Neural cell (in vitro differentiated cells): ENCODE measurements around the gene MFRP. TPM values are rescaled to one million over a fixed set of nuclear protein-coding genes. Genes with fewer than 3 reads are reported as not detected.

Experiments
- H2AFZ ChIP-seq: fragments of 200-600, 300-800 bp; sonication (generic), shearing (Covaris generic); 2 replicates; pipeline ENCODE4 v1.6.0; 2014; ENCODE audit warnings: low read depth, mild to moderate bottlenecking, antibody characterized with exemption, low read length, moderate library complexity
- H3F3A ChIP-seq: fragments of 200-600 bp; shearing (Covaris generic); 2 replicates; pipeline ENCODE4 v1.6.1; 2016; ENCODE audit warnings: mild to moderate bottlenecking, moderate library complexity, mixed read lengths, antibody characterized with exemption, low read length; ENCODE audit not compliant: insufficient read depth, poor library complexity, severe bottlenecking
- H3K27ac ChIP-seq: fragments of 200-600, 300-800 bp; sonication (generic), shearing (Covaris generic); 2 replicates; pipeline ENCODE4 v1.5.1; 2014; ENCODE audit warnings: mild to moderate bottlenecking, low read length, moderate library complexity
- H3K27me3 ChIP-seq: fragments of 300-800, 200-600 bp; sonication (generic), shearing (Covaris generic); 2 replicates; pipeline ENCODE4 v1.6.0; 2014; ENCODE audit warnings: mild to moderate bottlenecking, low read depth, low read length, moderate library complexity; ENCODE audit not compliant: insufficient read depth
- H3K36me3 ChIP-seq: fragments of 300-800, 200-600 bp; sonication (generic), shearing (Covaris generic); 2 replicates; pipeline ENCODE4 v1.5.1; 2014; ENCODE audit warnings: mild to moderate bottlenecking, antibody characterized with exemption, low read length, moderate library complexity; ENCODE audit not compliant: insufficient read depth
- H3K4me2 ChIP-seq: fragments of 300-800, 200-600 bp; sonication (generic), shearing (Covaris generic); 2 replicates; pipeline ENCODE4 v1.6.0; 2014; ENCODE audit warnings: mild to moderate bottlenecking, low read length
- H3K4me3 ChIP-seq: fragments of 300-800, 200-600 bp; sonication (generic), shearing (Covaris generic); 2 replicates; pipeline ENCODE4 v1.5.1; 2014; ENCODE audit warnings: mild to moderate bottlenecking, low read length, moderate library complexity
- H3K79me2 ChIP-seq: fragments of 200-600 bp; shearing (Covaris generic); replicated peaks from 2 replicates; pipeline ENCODE4 v1.6.0; 2014; ENCODE audit warnings: mild to moderate bottlenecking, low read length, moderate library complexity; ENCODE audit not compliant: insufficient read depth
- H3K9ac ChIP-seq: fragments of 300-800, 200-600 bp; sonication (generic), shearing (Covaris generic); 2 replicates; pipeline ENCODE4 v1.6.1; 2016; ENCODE audit warnings: mild to moderate bottlenecking, low read length, mixed read lengths
- H3K9me2 ChIP-seq: fragments of 200-600 bp; shearing (Covaris generic); 2 replicates; pipeline ENCODE4 v1.6.1; 2016; ENCODE audit warnings: mild to moderate bottlenecking, low read length, mixed read lengths; ENCODE audit not compliant: insufficient read depth
- H3K9me3 ChIP-seq: fragments of 200-600, 300-800 bp; sonication (generic), shearing (Covaris generic); 2 replicates; pipeline ENCODE4 v1.6.1; 2016; ENCODE audit warnings: mild to moderate bottlenecking, mixed run types, low read length, moderate library complexity, mixed read lengths
- H4K20me1 ChIP-seq: fragments of 200-600 bp; shearing (Covaris generic); 2 replicates; pipeline ENCODE4 v1.6.1; 2016; ENCODE audit warnings: mild to moderate bottlenecking, mixed run types; ENCODE audit not compliant: insufficient read depth
- EP300 ChIP-seq: fragments of 450-650 bp; conservative IDR thresholded peaks from 2 replicates; pipeline ENCODE4 v1.6.1; 2014; ENCODE audit warnings: antibody characterized with exemption, mild to moderate bottlenecking, moderate library complexity; ENCODE audit not compliant: poor library complexity, severe bottlenecking
- EZH2 ChIP-seq: fragments of 200-600, 300-800 bp; shearing (Covaris generic), sonication (generic); IDR thresholded peaks from 2 replicates; pipeline ENCODE4 v1.6.1; 2014; ENCODE audit warnings: antibody characterized with exemption, low read length, borderline replicate concordance, mild to moderate bottlenecking; ENCODE audit not compliant: insufficient read depth, poor library complexity, severe bottlenecking
- MXI1 ChIP-seq: fragments of 450-650 bp; conservative IDR thresholded peaks from 2 replicates; pipeline ENCODE4 v1.6.1; 2014; ENCODE audit warnings: antibody characterized with exemption, mild to moderate bottlenecking; ENCODE audit not compliant: poor library complexity, severe bottlenecking
- POLR2AphosphoS5 ChIP-seq: IDR thresholded peaks from 2 replicates; pipeline ENCODE4 v1.6.1; 2012
- RAD21 ChIP-seq: fragments of 450-650 bp; conservative IDR thresholded peaks from 2 replicates; pipeline ENCODE4 v1.6.1; 2014; ENCODE audit warnings: antibody characterized with exemption, mild to moderate bottlenecking, moderate library complexity
- SMC3 ChIP-seq: fragments of 450-650 bp; conservative IDR thresholded peaks from 2 replicates; pipeline ENCODE4 v1.6.1; 2014; ENCODE audit warnings: antibody characterized with exemption, mild to moderate bottlenecking, moderate library complexity; ENCODE audit not compliant: poor library complexity
- TAF1 ChIP-seq: IDR thresholded peaks from 2 replicates; pipeline ENCODE4 v1.6.1; 2012; ENCODE audit warnings: low read depth
- polyA plus RNA-seq: library from polyadenylated mRNA; depleted of rRNA; stranded (reverse); fragments of >200 nt; gene quantifications from 2 replicates; pipeline ENCODE4 v1.2.3, GENCODE V29; 2014
- TF ChIP-seq, protein P1 (sequence below): fragments of 450-650 bp; IDR thresholded peaks from 2 replicates; pipeline ENCODE4 v1.5.1; 2014; ENCODE audit warnings: antibody characterized with exemption, mild to moderate bottlenecking, moderate library complexity; ENCODE audit not compliant: poor library complexity, severe bottlenecking
- TF ChIP-seq, protein P2 (sequence below): IDR thresholded peaks from 2 replicates; pipeline ENCODE4 v1.6.1; 2012; ENCODE audit warnings: borderline replicate concordance

MFRP gene
- polyA plus RNA-seq, 1 donor from 2014 or later = not detected

- Histone ChIP-seq H3K79me2 (no peaks in the 10 kb centered on the region), H4K20me1 (no peaks in the 10 kb centered on the region), H3K4me3 (no peak overlapping the region), H3K27ac (no peak overlapping the region), H3K27me3 (no peaks in the 10 kb centered on the region), H3K4me2 (no peak overlapping the region), H2AFZ (no peak overlapping the region), H3F3A (no peaks in the 10 kb centered on the region), H3K36me3 (no peaks in the 10 kb centered on the region), H3K9me3 (no peaks in the 10 kb centered on the region), H3K9ac (no peak overlapping the region), H3K9me2 (no peaks in the 10 kb centered on the region)
- TF ChIP-seq EP300 (no peak), MXI1 (no peak), POLR2AphosphoS5 (no peak)
- TF ChIP-seq, protein P1, sequence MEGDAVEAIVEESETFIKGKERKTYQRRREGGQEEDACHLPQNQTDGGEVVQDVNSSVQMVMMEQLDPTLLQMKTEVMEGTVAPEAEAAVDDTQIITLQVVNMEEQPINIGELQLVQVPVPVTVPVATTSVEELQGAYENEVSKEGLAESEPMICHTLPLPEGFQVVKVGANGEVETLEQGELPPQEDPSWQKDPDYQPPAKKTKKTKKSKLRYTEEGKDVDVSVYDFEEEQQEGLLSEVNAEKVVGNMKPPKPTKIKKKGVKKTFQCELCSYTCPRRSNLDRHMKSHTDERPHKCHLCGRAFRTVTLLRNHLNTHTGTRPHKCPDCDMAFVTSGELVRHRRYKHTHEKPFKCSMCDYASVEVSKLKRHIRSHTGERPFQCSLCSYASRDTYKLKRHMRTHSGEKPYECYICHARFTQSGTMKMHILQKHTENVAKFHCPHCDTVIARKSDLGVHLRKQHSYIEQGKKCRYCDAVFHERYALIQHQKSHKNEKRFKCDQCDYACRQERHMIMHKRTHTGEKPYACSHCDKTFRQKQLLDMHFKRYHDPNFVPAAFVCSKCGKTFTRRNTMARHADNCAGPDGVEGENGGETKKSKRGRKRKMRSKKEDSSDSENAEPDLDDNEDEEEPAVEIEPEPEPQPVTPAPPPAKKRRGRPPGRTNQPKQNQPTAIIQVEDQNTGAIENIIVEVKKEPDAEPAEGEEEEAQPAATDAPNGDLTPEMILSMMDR = peak; percentile 9
These were observed 43.2 kb upstream of the MFRP start for GRCh38 chr11:119389611-119390254.

DNA sequence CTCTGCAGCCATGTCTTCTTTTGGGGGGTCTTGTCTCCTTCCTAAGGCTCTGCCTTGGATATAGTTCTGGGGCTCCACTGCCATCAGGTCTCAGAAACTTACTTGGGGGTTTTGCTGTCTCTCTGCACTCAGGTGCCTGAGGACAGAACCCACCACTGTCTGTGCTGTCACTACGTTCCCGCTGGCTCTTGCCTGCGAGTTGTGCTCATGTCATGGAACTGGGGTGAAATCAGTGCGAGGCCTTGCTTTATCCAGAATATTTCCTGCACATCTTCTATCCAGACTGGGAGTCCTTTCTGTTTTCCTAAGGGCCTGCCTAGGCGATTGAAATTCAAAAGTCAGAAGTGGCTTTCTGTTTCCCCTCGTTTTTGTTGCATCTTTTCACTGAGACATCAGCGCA, 41.6 kb upstream of the MFRP start:
- Histone ChIP-seq H3K9me2 (no peaks in the 10 kb centered on the region), H3K79me2 (no peaks in the 10 kb centered on the region), H3K9ac (no peak overlapping the region), H3K27me3 (peaks cover 2% of the 10 kb centered on the region), H3K36me3 (no peaks in the 10 kb centered on the region), H3K9me3 (no peaks in the 10 kb centered on the region), H4K20me1 (no peaks in the 10 kb centered on the region), H3K4me3 (no peak overlapping the region), H3K4me2 (no peak overlapping the region), H3K27ac (no peak overlapping the region), H3F3A (no peaks in the 10 kb centered on the region), H2AFZ (no peak overlapping the region)
- TF ChIP-seq RAD21 = no peak
- no peak for TF ChIP-seq SMC3
- TF ChIP-seq, protein P2, sequence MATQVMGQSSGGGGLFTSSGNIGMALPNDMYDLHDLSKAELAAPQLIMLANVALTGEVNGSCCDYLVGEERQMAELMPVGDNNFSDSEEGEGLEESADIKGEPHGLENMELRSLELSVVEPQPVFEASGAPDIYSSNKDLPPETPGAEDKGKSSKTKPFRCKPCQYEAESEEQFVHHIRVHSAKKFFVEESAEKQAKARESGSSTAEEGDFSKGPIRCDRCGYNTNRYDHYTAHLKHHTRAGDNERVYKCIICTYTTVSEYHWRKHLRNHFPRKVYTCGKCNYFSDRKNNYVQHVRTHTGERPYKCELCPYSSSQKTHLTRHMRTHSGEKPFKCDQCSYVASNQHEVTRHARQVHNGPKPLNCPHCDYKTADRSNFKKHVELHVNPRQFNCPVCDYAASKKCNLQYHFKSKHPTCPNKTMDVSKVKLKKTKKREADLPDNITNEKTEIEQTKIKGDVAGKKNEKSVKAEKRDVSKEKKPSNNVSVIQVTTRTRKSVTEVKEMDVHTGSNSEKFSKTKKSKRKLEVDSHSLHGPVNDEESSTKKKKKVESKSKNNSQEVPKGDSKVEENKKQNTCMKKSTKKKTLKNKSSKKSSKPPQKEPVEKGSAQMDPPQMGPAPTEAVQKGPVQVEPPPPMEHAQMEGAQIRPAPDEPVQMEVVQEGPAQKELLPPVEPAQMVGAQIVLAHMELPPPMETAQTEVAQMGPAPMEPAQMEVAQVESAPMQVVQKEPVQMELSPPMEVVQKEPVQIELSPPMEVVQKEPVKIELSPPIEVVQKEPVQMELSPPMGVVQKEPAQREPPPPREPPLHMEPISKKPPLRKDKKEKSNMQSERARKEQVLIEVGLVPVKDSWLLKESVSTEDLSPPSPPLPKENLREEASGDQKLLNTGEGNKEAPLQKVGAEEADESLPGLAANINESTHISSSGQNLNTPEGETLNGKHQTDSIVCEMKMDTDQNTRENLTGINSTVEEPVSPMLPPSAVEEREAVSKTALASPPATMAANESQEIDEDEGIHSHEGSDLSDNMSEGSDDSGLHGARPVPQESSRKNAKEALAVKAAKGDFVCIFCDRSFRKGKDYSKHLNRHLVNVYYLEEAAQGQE = no peak

- Histone ChIP-seq H3F3A (no peaks in the 10 kb centered on the region), H3K27ac (no peak overlapping the region), H3K4me2 (no peak overlapping the region), H3K9me2 (no peaks in the 10 kb centered on the region), H3K79me2 (no peaks in the 10 kb centered on the region), H4K20me1 (no peaks in the 10 kb centered on the region), H3K27me3 (peaks cover 13% of the 10 kb centered on the region), H2AFZ (no peak overlapping the region), H3K9ac (no peak overlapping the region), H3K36me3 (no peaks in the 10 kb centered on the region), H3K9me3 (no peaks in the 10 kb centered on the region), H3K4me3 (no peak overlapping the region)
- TF ChIP-seq SMC3 (no peak), EP300 (no peak), POLR2AphosphoS5 (no peak), RAD21 (no peak), MXI1 (no peak), EZH2 (no peak), TAF1 (no peak)
- TF ChIP-seq, protein P2 = no peak
- TF ChIP-seq, protein P1 = no peak
These were observed 37.8 kb upstream of the MFRP start for GRCh38 chr11:119384332-119384731.
